Hematopoietic multipotent progenitor cell treated with erythropoietin and hydrocortisone succinate and interleukin-3 and kit ligand, for 15 days (in vitro differentiated cells): ENCODE results near the gene DDX25.
A peak's percentile ranks its signal among the peaks of the same experiment; 100 is the strongest.
"Not testable (repeated sequence)": the region's sequence is repeated elsewhere in the genome, so short reads cannot be mapped to it uniquely, and the experiment has no call there.

Source experiments
- DNase-seq: peaks from one replicate; pipeline ENCODE4 v3.0.0-alpha.2; 2015; ENCODE audit warnings: low spot score

Gene DDX25

GRCh38 chr11:125904678-125905077, 370 bp downstream of the DDX25 start:
- DNase-seq = no peak

- DNase-seq = no peak
Measured at GRCh38 chr11:125910226-125910849, 6.0 kb downstream of the DDX25 start.

GRCh38 chr11:125914601-125915000, 10.3 kb downstream of the DDX25 start:
- not testable (repeated sequence) for DNase-seq

- DNase-seq = no peak
Measured at GRCh38 chr11:125916683-125917347, 12.5 kb downstream of the DDX25 start.

GRCh38 chr11:125918140-125918840, 14.0 kb downstream of the DDX25 start:
- no peak for DNase-seq

- DNase-seq = no peak
Measured at GRCh38 chr11:125921042-125921441, 16.7 kb downstream of the DDX25 start.

- no peak for DNase-seq
Measured at GRCh38 chr11:125922156-125922555, 17.8 kb downstream of the DDX25 start.

GRCh38 chr11:125923012-125923579, 18.8 kb downstream of the DDX25 start:
- DNase-seq = peak; percentile 48

GRCh38 chr11:125923633-125924032, 19.3 kb downstream of the DDX25 start:
- DNase-seq = no peak

- DNase-seq = no peak
Measured at GRCh38 chr11:125924384-125925007, 20.2 kb downstream of the DDX25 start.

- DNase-seq = no peak
Measured at GRCh38 chr11:125925247-125925740, 21.0 kb downstream of the DDX25 start.

GRCh38 chr11:125925804-125926203, 21.5 kb downstream of the DDX25 start:
- DNase-seq = no peak

GRCh38 chr11:125926682-125927081, 22.4 kb downstream of the DDX25 start:
- no peak for DNase-seq

- no peak for DNase-seq
Measured at GRCh38 chr11:125929445-125930075, 25.3 kb downstream of the DDX25 start.

GRCh38 chr11:125930076-125930450, 25.8 kb downstream of the DDX25 start:
- no peak for DNase-seq

- no peak for DNase-seq
Measured at GRCh38 chr11:125931116-125931515, 26.8 kb downstream of the DDX25 start.

GRCh38 chr11:125931668-125932067, 27.4 kb downstream of the DDX25 start:
- no peak for DNase-seq

- no peak for DNase-seq
Measured at GRCh38 chr11:125932301-125932700, 28.0 kb downstream of the DDX25 start.

- no peak for DNase-seq
Measured at GRCh38 chr11:125933030-125933813, 28.9 kb downstream of the DDX25 start.

GRCh38 chr11:125934473-125934872, 30.2 kb downstream of the DDX25 start:
- DNase-seq = no peak

- no peak for DNase-seq
Measured at GRCh38 chr11:125935056-125935455, 30.7 kb downstream of the DDX25 start.
